Activated CD4-positive, alpha-beta T cell treated with anti-CD3 and anti-CD28 coated beads, Interleukin-2, amount 10 ng/mL, durations not matched to agents 24 days and 14 days (primary cell): Measurements from ENCODE around the gene SESN3. TPM values are rescaled to one million over a fixed set of nuclear protein-coding genes. Genes with fewer than 3 reads are reported as not detected.
A peak's percentile ranks its signal among the peaks of the same experiment; 100 is the strongest.
"Not testable (repeated sequence)": the region's sequence is repeated elsewhere in the genome, so short reads cannot be mapped to it uniquely, and the experiment has no call there.

ENCODE experiments used
- DNase-seq: peaks from one replicate; pipeline ENCODE4 v3.0.0; 2022
- H3K27ac Mint-ChIP-seq: one replicate; pipeline ENCODE4 v1.8.0; 2022; ENCODE audit warnings: mild to moderate bottlenecking, mixed read lengths
- H3K27me3 Mint-ChIP-seq: one replicate; pipeline ENCODE4 v1.8.0; 2022; ENCODE audit warnings: mixed read lengths
- H3K36me3 Mint-ChIP-seq: one replicate; pipeline ENCODE4 v1.8.0; 2022; ENCODE audit warnings: low read depth, mild to moderate bottlenecking, mixed read lengths
- H3K4me1 Mint-ChIP-seq: one replicate; pipeline ENCODE4 v1.8.0; 2021; ENCODE audit warnings: mixed read lengths
- H3K4me3 Mint-ChIP-seq: one replicate; pipeline ENCODE4 v1.8.0; 2022; ENCODE audit warnings: mild to moderate bottlenecking, moderate library complexity, mixed read lengths
- H3K9me3 Mint-ChIP-seq: one replicate; pipeline ENCODE4 v1.8.0; 2021; ENCODE audit warnings: mixed read lengths
- intact Hi-C: fragments of 100-400 bp; cut with micrococcal nuclease; formaldehyde crosslinking; loops from one replicate; pipeline ENCODE4 v1.15.1; 2023
- total RNA-seq: library from RNA; stranded (reverse); gene quantifications from 2 replicates; pipeline ENCODE4 v1.2.3, GENCODE V29; 2022

Gene SESN3
- 63.4 and 64.2 TPM in 2 replicates for total RNA-seq

GRCh38 chr11:95231127-95231880, at the start of gene SESN3:
Gene SESN3, minus strand, starts transcription at chr11:95231202. Its CDS starts 342 bp downstream, at chr11:95230860.
- no peaks in the 10 kb centered on the region for H3K9me3 Mint-ChIP-seq
- no peaks in the 10 kb centered on the region for H3K27me3 Mint-ChIP-seq
- peaks cover 28% of the 10 kb centered on the region for H3K4me1 Mint-ChIP-seq
- intact Hi-C loops: loop anchor here (1.0 to 5.0 kb wide), 11 partner anchors 23 to 558 kb away; partner anchors contain the start of gene FAM76B
- H3K36me3 Mint-ChIP-seq: peaks cover 5% of the 10 kb centered on the region
- DNase-seq: peak; percentile 100
- peak within 1 kb of the TSS; percentile 92 for H3K27ac Mint-ChIP-seq
- H3K4me3 Mint-ChIP-seq: no peak within 1 kb of the TSS

- H3K27ac Mint-ChIP-seq: no peak overlapping the region
- intact Hi-C loops: no loop called here
- peaks cover 2% of the 10 kb centered on the region for H3K27me3 Mint-ChIP-seq
These were observed 49.2 kb upstream of the SESN3 start for GRCh38 chr11:95279921-95280868.

GRCh38 chr11:95277868-95278267, 46.9 kb upstream of the SESN3 start:
- Mint-ChIP-seq H3K36me3 (no peaks in the 10 kb centered on the region), H3K4me3 (no peak overlapping the region), H3K27ac (no peak overlapping the region), H3K9me3 (peaks cover 6% of the 10 kb centered on the region), H3K4me1 (no peaks in the 10 kb centered on the region), H3K27me3 (peaks cover 2% of the 10 kb centered on the region)
- intact Hi-C loops: no loop called here
- DNase-seq: no peak

More at GRCh38 chr11:95279921-95280868, 49.2 kb upstream of the SESN3 start:
- Mint-ChIP-seq H3K4me1 (peaks cover 6% of the 10 kb centered on the region), H3K36me3 (peaks cover 2% of the 10 kb centered on the region), H3K4me3 (no peak overlapping the region), H3K9me3 (no peaks in the 10 kb centered on the region)
- DNase-seq: no peak

- Mint-ChIP-seq H3K4me3 (no peak overlapping the region), H3K9me3 (peaks cover 6% of the 10 kb centered on the region), H3K27me3 (peaks cover 2% of the 10 kb centered on the region), H3K36me3 (no peaks in the 10 kb centered on the region), H3K27ac (no peak overlapping the region), H3K4me1 (no peaks in the 10 kb centered on the region)
- intact Hi-C loops: no loop called here
- no peak for DNase-seq
These were observed 45.1 kb upstream of the SESN3 start for GRCh38 chr11:95276139-95276538.

- DNase-seq, H3K27me3 Mint-ChIP-seq, H3K4me1 Mint-ChIP-seq, H3K36me3 Mint-ChIP-seq, H3K4me3 Mint-ChIP-seq, H3K27ac Mint-ChIP-seq, H3K9me3 Mint-ChIP-seq, intact Hi-C loops: not testable (repeated sequence)
These were observed 42.6 kb upstream of the SESN3 start for GRCh38 chr11:95273618-95274017.

- H3K36me3 Mint-ChIP-seq: no peaks in the 10 kb centered on the region
- intact Hi-C loops: no loop called here
- H3K9me3 Mint-ChIP-seq: peaks cover 6% of the 10 kb centered on the region
- no peak for DNase-seq
- H3K27me3 Mint-ChIP-seq: peaks cover 2% of the 10 kb centered on the region
- H3K4me3 Mint-ChIP-seq: no peak overlapping the region
- H3K4me1 Mint-ChIP-seq: no peaks in the 10 kb centered on the region
- H3K27ac Mint-ChIP-seq: no peak overlapping the region
These were observed 38.2 kb upstream of the SESN3 start for GRCh38 chr11:95269036-95269819.

- Mint-ChIP-seq H3K9me3 (peaks cover 4% of the 10 kb centered on the region), H3K27me3 (peaks cover 2% of the 10 kb centered on the region), H3K4me3 (no peak overlapping the region), H3K36me3 (no peaks in the 10 kb centered on the region), H3K4me1 (peaks cover 6% of the 10 kb centered on the region), H3K27ac (no peak overlapping the region)
- no peak for DNase-seq
- intact Hi-C loops: no loop called here
These were observed 37.4 kb upstream of the SESN3 start for GRCh38 chr11:95268391-95268790.

- Mint-ChIP-seq H3K36me3 (no peaks in the 10 kb centered on the region), H3K4me1 (peaks cover 12% of the 10 kb centered on the region), H3K4me3 (no peak overlapping the region), H3K9me3 (peaks cover 4% of the 10 kb centered on the region), H3K27me3 (peaks cover 2% of the 10 kb centered on the region), H3K27ac (no peak overlapping the region)
- intact Hi-C loops: no loop called here
- no peak for DNase-seq
These were observed 36.7 kb upstream of the SESN3 start for GRCh38 chr11:95267601-95268213.

- intact Hi-C loops: no loop called here
- H3K4me3 Mint-ChIP-seq: no peak overlapping the region
- H3K36me3 Mint-ChIP-seq: no peaks in the 10 kb centered on the region
- peaks cover 4% of the 10 kb centered on the region for H3K9me3 Mint-ChIP-seq
- peaks cover 12% of the 10 kb centered on the region for H3K4me1 Mint-ChIP-seq
- DNase-seq: no peak
- peaks cover 2% of the 10 kb centered on the region for H3K27me3 Mint-ChIP-seq
- no peak overlapping the region for H3K27ac Mint-ChIP-seq
These were observed 35.9 kb upstream of the SESN3 start for GRCh38 chr11:95266751-95267374.

GRCh38 chr11:95264881-95265280, 33.9 kb upstream of the SESN3 start:
- Mint-ChIP-seq H3K36me3 (no peaks in the 10 kb centered on the region), H3K4me1 (peaks cover 12% of the 10 kb centered on the region), H3K27me3 (peaks cover 2% of the 10 kb centered on the region), H3K27ac (no peak overlapping the region), H3K9me3 (peaks cover 4% of the 10 kb centered on the region), H3K4me3 (no peak overlapping the region)
- intact Hi-C loops: no loop called here
- no peak for DNase-seq

- Mint-ChIP-seq H3K36me3 (no peaks in the 10 kb centered on the region), H3K27me3 (peaks cover 2% of the 10 kb centered on the region), H3K27ac (no peak overlapping the region), H3K9me3 (peaks cover 2% of the 10 kb centered on the region), H3K4me1 (peaks cover 12% of the 10 kb centered on the region), H3K4me3 (no peak overlapping the region)
- intact Hi-C loops: no loop called here
- peak; percentile 64 for DNase-seq
These were observed 32.2 kb upstream of the SESN3 start for GRCh38 chr11:95262994-95263765.

- H3K4me3 Mint-ChIP-seq: no peak overlapping the region
- no peak for DNase-seq
- H3K4me1 Mint-ChIP-seq: peaks cover 31% of the 10 kb centered on the region
- H3K27me3 Mint-ChIP-seq: no peaks in the 10 kb centered on the region
- H3K36me3 Mint-ChIP-seq: no peaks in the 10 kb centered on the region
- intact Hi-C loops: no loop called here
- no peak overlapping the region for H3K27ac Mint-ChIP-seq
- peaks cover 4% of the 10 kb centered on the region for H3K9me3 Mint-ChIP-seq
These were observed 26.5 kb upstream of the SESN3 start for GRCh38 chr11:95257456-95257971.
